ENCODE results near the gene EVC2. TPM values are rescaled to one million over a fixed set of nuclear protein-coding genes. Genes with fewer than 3 reads are reported as not detected.

Gene EVC2
- total and polyA plus RNA-seq, 2 donors = 1.7 to 2.2 TPM

DNA sequence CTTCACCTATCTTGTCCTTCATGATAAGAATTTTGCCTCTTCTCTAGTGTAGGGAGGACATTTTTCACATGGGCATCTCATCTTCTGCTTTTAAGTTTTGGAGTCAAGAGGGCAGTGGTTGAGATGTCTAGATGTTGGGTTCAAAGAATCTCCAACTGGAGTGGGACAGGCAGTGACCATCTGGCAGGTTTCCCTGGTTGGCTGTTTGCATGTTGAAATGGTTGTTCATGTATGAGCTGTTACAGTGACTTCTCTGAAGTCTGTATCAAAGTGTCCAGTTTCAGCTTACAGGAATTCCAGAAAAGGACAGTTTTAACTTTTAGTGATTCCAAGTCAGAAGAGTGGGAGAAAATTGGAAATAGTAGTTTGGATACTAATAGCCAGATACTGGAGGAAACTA, 192.7 kb downstream of the EVC2 start:
- Histone ChIP-seq H3K4me3 (ENCODE audit: low read length in 2 of 2) (no peak overlapping the region), H3K27me3 (ENCODE audit: control insufficient read depth in 2 of 2, insufficient read depth in 1 of 2, low read length in 1 of 2) (no peaks in the 10 kb centered on the region), H3K36me3 (ENCODE audit: control insufficient read depth in 2 of 2, insufficient read depth in 2 of 2, low read length in 1 of 2) (no peaks in the 10 kb centered on the region), H3K4me1 (ENCODE audit: control insufficient read depth in 2 of 2, insufficient read depth in 2 of 2, low read length in 2 of 2) (no peaks in the 10 kb centered on the region), H3K27ac (ENCODE audit: low read depth in 1 of 2, low read length in 1 of 2) (no peak overlapping the region), H3K9me3 (ENCODE audit: control insufficient read depth in 2 of 2, insufficient read depth in 1 of 2, low read length in 1 of 2) (no peaks in the 10 kb centered on the region)
- DNase-seq (ENCODE audit: low read depth in 6 of 9, low spot score in 9 of 9) = no peak

Other genes with a start within 250 kb of the EVC2 start
- 3.1 TPM for gene EVC, start 2.6 kb upstream of the EVC2 start, total RNA-seq
- 1.6 TPM for gene EVC, start 2.6 kb upstream of the EVC2 start, polyA plus RNA-seq
- gene CRMP1, start 184.5 kb upstream of the EVC2 start, total RNA-seq = 1.7 TPM
- 7.0 TPM for gene CRMP1, start 184.5 kb upstream of the EVC2 start, polyA plus RNA-seq